Stimulated activated CD4-positive, alpha-beta T cell treated with anti-CD3 and anti-CD28 coated beads, Interleukin-15, amount 100 ng/mL, for 1 hour (primary cell): ENCODE data around the gene ROR1.

Experiments used
- DNase-seq, 2 donors: peaks; one replicate each; pipeline ENCODE4 v3.0.0-alpha.2; 2020; ENCODE audit warnings: low read depth in 1 of 2, low spot score in 1 of 2

Gene ROR1

DNA sequence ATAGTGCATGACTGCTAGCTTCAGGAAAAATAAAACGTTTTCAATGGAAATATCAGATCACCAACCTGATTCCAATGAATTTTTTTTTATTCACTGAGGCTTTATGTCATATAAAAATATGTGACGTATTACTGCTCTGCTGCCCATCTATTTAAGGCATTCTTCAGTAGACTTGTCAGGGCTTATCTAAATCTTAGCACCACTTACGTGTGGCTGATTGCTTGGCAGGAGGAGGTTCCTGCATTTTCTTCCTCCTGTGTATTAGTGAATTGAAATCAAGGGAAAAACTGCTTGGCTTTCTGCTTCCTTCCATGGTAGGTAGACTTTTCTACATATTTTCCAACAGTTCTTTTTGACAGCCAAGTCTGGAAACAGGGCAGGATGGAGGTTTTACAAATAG, 80.3 kb downstream of the ROR1 start:
- DNase-seq, result no peak

- no peak for DNase-seq
These were observed 82.1 kb downstream of the ROR1 start for GRCh38 chr1:63855942-63856341.

DNA sequence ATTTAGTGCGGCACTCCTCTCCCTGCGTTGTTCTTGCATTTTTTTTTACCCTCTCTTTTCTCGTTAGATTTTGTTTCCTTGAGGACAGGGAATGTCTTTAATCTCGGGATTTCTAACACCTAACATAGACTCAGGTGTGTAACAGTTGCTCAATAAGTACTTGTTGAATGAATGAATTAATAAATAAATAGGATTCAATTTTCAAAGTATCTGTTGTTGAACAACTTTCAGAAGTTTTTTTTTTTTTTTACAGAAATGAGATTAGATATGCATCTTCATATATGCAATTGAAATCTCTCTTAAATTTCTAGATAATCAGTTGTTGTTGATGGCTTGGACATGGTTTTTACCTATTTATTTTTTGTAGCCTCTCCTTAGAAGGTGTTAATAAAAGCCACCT, 83.1 kb downstream of the ROR1 start:
- DNase-seq, result no peak

- no peak for DNase-seq
These were observed 83.7 kb downstream of the ROR1 start for GRCh38 chr1:63857478-63857877.

DNA sequence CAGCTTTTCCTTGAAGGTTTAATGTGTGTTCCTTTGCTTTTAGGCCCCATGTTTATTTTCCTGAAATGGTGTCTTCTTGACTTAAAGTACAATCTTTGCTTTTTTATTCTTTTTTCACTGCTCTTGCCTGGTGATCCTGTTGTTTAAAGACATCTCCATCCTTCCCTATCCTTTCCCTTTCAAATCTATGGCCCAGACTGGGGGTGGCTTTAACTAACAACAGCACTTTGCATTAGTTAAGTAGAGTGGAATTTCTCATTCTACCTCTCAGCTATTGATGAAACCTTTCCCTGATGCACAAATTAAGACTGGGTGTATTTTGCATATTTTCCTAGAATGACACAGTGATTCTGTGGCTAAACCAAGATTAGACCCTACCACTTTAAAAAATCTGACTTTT, 84.3 kb downstream of the ROR1 start:
- DNase-seq, result no peak

DNA sequence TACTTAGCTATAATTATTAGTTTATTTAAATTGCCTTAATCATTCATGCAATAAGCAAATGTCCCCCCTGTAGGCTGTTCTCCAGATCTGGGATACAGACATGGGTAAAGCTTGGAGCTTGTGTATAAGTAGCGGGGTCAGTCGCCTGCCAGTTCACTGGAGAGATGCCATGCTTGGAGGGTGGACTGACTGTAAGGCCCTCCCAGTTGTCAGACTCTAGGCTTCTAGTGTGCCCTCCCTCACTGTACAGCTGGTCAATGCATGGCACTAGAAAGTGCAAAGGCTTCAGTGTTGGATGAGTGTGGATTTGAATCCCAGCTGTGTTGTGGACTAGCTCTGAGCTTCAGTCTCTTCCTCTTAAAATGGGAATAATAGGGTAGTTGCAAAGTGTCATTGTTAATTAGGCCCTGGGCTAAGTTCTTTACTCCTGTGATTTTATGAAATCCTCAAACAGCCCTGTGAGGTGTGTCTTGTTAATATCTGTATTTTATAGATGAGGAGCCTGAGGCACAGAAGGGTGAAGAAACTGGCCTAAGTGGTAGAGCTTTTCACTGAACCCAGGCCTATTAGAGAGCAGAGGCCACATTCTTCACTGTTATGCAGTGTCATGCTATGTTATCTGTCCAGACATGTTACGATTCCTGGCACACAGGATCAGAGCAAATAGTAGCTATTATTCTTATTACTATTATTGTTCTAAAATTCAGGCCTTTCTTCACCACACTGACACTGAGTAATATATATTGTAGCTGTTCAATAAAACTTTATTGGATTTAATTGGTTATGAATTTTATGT, 85.9 kb downstream of the ROR1 start:
- no peak for DNase-seq

DNA sequence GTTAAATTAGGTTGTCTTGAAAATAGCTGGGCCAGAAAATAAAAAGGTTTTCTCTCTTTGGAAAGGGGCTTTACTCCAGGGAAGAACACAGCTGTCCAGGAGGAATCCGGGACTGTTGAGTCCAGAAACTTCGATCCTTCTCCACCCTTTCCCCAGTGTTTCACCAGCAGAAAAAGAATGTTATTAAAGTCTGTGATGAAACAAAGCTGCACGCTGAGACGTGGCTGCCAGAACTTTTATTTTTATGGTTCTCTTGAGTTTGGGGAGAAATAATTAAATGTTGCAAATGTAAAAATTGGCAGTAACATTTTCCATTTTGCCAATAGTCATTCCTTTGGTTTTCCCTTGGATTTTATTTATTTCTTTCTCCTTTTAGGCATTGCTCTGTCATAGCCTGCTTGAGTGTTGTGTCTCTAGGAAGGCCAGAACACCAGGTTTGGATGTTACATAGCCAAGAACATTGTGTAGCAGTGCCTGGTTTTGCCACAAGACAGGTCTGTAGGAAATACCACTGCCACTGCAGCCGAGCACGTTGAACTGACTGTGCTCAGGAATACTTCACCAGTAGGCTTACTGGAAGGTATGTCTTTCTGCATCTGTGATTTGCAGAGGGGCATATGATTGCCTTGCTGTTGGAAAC, 87.4 kb downstream of the ROR1 start:
- DNase-seq, result no peak

GRCh38 chr1:63863145-63863544, 89.3 kb downstream of the ROR1 start:
- DNase-seq, result no peak

GRCh38 chr1:63864224-63864641, 90.4 kb downstream of the ROR1 start:
- no peak for DNase-seq

- no peak for DNase-seq
These were observed 91.7 kb downstream of the ROR1 start for GRCh38 chr1:63865561-63865960.

GRCh38 chr1:63866084-63866483, 92.3 kb downstream of the ROR1 start:
- DNase-seq, result no peak

DNA sequence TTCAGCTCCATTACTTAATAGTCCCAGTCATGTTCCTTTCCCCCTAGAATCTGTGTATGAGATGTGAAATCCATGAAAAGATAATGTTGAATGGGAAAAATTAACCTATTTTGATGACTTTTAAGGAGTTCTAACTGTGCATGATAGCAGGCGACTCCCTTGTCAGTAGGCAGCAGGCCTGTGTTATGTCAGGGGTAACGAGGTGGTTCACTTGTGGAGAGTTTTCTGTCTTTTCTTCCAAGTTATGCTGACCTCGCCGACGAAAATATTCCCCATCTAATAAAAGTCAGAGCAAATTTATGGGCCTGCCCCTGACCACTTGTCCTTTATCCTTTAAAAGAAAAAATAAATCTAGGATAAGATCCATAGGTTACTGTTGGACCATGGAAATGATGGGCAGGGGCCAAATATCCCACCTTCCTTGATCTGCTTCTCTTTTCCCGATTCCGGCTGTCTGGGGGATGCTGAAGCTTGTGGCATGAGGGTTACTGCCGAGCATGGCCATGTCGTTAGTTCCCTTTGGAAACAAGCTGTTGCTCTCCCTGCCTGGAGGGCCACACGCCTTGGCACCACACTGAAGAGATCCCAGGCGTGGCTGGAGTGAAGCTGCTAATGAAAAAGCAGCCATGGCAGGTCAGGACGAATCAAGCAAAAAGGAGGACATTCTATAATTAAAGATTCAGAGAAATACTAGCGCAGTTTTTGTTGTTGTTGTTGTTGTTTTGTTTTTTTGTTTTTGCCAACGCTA, 93.8 kb downstream of the ROR1 start:
- DNase-seq, result no peak

DNA sequence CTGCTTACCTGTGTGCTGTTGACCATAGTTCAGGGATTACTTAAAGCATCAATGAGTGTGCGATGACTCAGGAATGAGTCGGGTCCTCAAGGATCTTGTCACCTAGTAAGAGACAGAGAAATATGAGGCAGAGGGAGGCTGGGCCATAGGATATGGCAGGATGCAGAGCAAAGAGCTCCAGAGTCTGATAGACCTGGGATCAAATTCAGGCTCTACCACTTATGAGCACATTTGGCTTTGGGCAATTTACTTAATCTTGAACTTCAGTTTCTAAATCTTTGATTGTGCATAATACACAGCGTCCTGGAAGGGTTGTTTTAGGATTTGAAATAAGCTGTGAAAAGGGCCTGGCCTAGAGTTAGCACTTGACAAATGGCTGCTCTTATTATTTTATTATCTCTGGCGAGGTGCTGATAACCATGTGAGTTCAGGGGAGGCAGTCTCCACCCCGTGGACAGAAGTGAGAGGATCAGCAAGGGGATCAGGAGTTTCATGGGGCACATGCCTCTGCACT, 94.5 kb downstream of the ROR1 start:
- no peak for DNase-seq

GRCh38 chr1:63870152-63870551, 96.3 kb downstream of the ROR1 start:
- no peak for DNase-seq

DNA sequence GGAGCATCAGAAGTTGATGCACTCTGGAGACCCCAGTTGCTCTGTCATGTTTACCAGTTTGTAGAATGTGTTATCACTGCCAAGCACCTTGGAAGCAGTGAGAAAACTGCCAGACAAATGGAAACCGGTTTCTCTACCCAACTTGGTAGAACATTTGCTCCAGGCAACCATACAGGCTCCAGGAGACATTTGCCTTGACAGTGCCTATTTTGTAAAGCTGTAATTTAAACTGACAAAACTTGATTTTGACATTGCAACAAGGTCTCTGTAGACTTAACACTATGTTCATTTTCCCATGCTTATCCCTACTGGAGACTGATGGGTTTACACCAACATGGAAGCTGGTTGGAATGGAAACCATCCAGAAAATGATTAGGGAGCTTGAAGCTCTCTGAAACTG, 97.6 kb downstream of the ROR1 start:
- no peak for DNase-seq

DNA sequence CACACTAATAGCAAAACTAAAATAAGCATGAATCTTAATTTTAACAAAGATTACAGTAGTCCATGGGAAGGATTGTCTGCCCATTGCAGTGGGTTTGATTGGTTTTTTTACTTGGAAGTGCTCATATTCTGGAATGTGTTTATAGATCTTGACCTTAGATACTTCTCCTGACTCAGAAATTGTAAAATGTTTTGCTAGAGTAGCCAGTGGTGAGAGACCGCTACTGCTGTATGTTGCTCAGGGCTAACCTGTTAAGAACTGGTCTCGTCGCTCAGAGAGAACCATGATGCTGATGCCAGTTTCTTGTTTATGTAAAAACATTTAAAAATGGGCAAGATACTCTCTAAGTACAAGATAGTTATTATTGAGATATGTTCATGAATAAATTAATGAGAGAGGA, 99.9 kb downstream of the ROR1 start:
- no peak for DNase-seq

- no peak for DNase-seq
These were observed 100.6 kb downstream of the ROR1 start for GRCh38 chr1:63874278-63874880.

- DNase-seq, result no peak
These were observed 101.8 kb downstream of the ROR1 start for GRCh38 chr1:63875636-63876035.

DNA sequence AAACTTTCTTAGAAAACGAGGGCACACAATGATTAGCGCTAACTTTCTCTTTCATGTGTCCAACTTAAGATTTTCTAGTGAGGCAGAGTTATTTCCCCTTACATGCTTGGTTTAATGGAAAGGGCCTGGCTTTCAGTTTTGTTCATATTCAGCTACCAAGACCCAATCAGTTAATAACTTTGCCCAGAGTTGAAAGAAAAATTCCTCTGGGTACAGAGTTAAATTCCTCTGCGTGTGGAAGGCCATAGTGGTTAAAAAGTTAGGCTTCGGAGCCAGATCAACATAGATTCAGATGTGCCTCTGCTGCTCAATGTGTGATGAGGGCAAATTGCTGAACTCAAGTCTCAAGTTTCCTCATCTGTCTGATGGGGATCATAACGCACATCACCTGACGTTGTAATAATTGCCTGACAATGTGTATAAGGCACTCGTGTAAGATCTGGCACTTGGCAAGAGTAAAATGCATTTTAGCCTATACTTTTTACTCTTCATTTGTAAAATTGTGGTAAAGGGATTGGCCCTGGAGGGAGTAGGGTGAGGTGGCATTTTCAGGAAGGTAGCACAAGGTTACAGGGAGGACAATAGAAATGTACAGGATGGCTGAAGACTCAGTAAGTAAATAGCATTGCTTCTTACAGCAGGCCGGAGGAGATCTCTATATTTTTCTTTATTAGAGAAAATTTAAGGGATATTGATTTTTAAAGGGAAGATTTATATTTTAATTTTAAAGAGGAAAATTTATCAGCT, 103.4 kb downstream of the ROR1 start:
- DNase-seq, result no peak

DNA sequence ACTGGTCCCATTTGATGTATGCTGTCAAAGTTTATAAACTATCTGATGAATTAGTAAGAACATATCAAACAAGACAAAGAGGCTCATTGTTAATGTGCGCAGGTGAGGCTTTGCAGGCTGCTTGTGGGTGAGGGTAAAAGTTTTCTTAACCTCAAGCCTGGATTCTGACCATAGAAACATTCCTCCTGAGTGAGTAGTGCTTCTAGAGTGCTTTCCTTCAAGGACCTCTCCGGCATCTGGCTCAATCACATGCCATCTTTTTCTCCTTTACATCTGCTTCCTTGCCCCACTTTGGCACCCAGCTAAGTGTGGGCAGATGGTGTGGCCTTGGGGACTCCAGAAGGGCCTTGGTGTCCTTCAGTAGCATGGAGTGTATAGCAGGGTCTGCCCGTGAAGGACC, 104.0 kb downstream of the ROR1 start:
- DNase-seq, result no peak

DNA sequence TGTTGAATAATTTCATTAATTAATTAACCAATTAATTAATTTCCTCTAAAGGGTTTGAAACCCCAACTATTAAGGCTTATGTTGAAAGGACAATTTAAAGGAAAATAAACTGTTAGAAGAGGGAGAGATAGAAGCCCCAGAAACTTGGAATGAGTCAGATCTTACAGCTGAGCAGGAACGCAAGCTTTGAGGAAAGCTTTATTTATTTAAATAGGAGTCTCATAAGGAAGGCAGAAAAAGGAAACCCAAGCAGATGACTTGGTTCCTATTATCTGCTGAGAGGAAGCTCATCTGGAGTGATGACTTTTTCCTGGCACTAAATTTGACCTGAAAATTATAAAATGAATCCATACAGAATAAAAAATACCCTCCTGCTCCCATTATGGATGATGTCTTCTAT, 105.1 kb downstream of the ROR1 start:
- DNase-seq, result no peak
